Memory B cell (primary cell): Measurements from ENCODE around the gene CIB2.

Experiments
- ATAC-seq: fragments of 150-1000 bp; cut with Tn5 transposase; 2 replicates; pipeline ENCODE4 v1.10.0; 2021; ENCODE audit warnings: low read depth, mild to moderate bottlenecking, moderate library complexity
- DNase-seq, 2 donors: peaks; one replicate each; pipeline ENCODE4 v3.0.0; 2022; ENCODE audit warnings: low spot score in 2 of 2
- H3K27ac Mint-ChIP-seq: one replicate; pipeline ENCODE4 v1.8.0; 2022; ENCODE audit warnings: mild to moderate bottlenecking, moderate library complexity, mixed read lengths
- H3K27me3 Mint-ChIP-seq: one replicate; pipeline ENCODE4 v1.8.0; 2022; ENCODE audit warnings: mixed read lengths
- H3K36me3 Mint-ChIP-seq: one replicate; pipeline ENCODE4 v1.8.0; 2022; ENCODE audit warnings: mild to moderate bottlenecking, mixed read lengths
- H3K4me1 Mint-ChIP-seq: one replicate; pipeline ENCODE4 v1.8.0; 2022; ENCODE audit warnings: mixed read lengths
- H3K4me3 Mint-ChIP-seq: one replicate; pipeline ENCODE4 v1.8.0; 2022; ENCODE audit warnings: mild to moderate bottlenecking, moderate library complexity, mixed read lengths
- H3K9me3 Mint-ChIP-seq: one replicate; pipeline ENCODE4 v1.8.0; 2022; ENCODE audit warnings: mixed read lengths

The CIB2 gene

GRCh38 chr15:78092261-78093041 is 38.8 kb downstream of the CIB2 start, which contains the start of gene SH2D7:
SH2D7 (plus strand) TSS chr15:78092561; CDS start chr15:78092585, 24 bp downstream.
- Mint-ChIP-seq H3K4me3 (no peak within 1 kb of the TSS), H3K9me3 (no peaks in the 10 kb centered on the region), H3K36me3 (no peaks in the 10 kb centered on the region), H3K27ac (no peak within 1 kb of the TSS), H3K4me1 (peaks cover 10% of the 10 kb centered on the region), H3K27me3 (peaks cover 4% of the 10 kb centered on the region)
- DNase-seq, result no peak
- ATAC-seq, result no peak

- H3K27ac Mint-ChIP-seq, result no peak overlapping the region
- H3K9me3 Mint-ChIP-seq, result no peaks in the 10 kb centered on the region
- H3K27me3 Mint-ChIP-seq, result peaks cover 4% of the 10 kb centered on the region
These were observed 40.7 kb downstream of the CIB2 start for GRCh38 chr15:78090422-78091063.

GRCh38 chr15:78088773-78089080 is 42.5 kb downstream of the CIB2 start:
- no peak overlapping the region for H3K4me3 Mint-ChIP-seq
- ATAC-seq, result no peak
- DNase-seq, result no peak
- no peak overlapping the region for H3K27ac Mint-ChIP-seq
- H3K36me3 Mint-ChIP-seq, result no peaks in the 10 kb centered on the region
- H3K27me3 Mint-ChIP-seq, result peaks cover 4% of the 10 kb centered on the region
- peaks cover 10% of the 10 kb centered on the region for H3K4me1 Mint-ChIP-seq
- no peaks in the 10 kb centered on the region for H3K9me3 Mint-ChIP-seq

More at GRCh38 chr15:78090422-78091063, 40.7 kb downstream of the CIB2 start:
- Mint-ChIP-seq H3K4me1 (peaks cover 10% of the 10 kb centered on the region), H3K4me3 (no peak overlapping the region), H3K36me3 (no peaks in the 10 kb centered on the region)
- no peak for ATAC-seq
- no peak for DNase-seq

- Mint-ChIP-seq H3K4me3 (no peak overlapping the region), H3K9me3 (no peaks in the 10 kb centered on the region), H3K27me3 (peaks cover 4% of the 10 kb centered on the region), H3K36me3 (no peaks in the 10 kb centered on the region), H3K4me1 (peaks cover 10% of the 10 kb centered on the region), H3K27ac (no peak overlapping the region)
- peak; percentile 31 to 40 for DNase-seq
- peak; percentile 99 for ATAC-seq
These were observed 43.1 kb downstream of the CIB2 start for GRCh38 chr15:78087951-78088772.

GRCh38 chr15:78085928-78086327 is 45.3 kb downstream of the CIB2 start:
- no peaks in the 10 kb centered on the region for H3K36me3 Mint-ChIP-seq
- ATAC-seq, result no peak
- H3K27me3 Mint-ChIP-seq, result peaks cover 2% of the 10 kb centered on the region
- H3K4me3 Mint-ChIP-seq, result no peak overlapping the region
- no peak for DNase-seq
- H3K4me1 Mint-ChIP-seq, result peaks cover 10% of the 10 kb centered on the region
- H3K27ac Mint-ChIP-seq, result no peak overlapping the region
- H3K9me3 Mint-ChIP-seq, result no peaks in the 10 kb centered on the region

GRCh38 chr15:78084449-78084750 is 46.8 kb downstream of the CIB2 start:
- H3K27me3 Mint-ChIP-seq, result no peaks in the 10 kb centered on the region

GRCh38 chr15:78083687-78084448 is 47.4 kb downstream of the CIB2 start:
- no peaks in the 10 kb centered on the region for H3K27me3 Mint-ChIP-seq
- no peaks in the 10 kb centered on the region for H3K9me3 Mint-ChIP-seq
- peaks cover 10% of the 10 kb centered on the region for H3K4me1 Mint-ChIP-seq
- H3K27ac Mint-ChIP-seq, result no peak overlapping the region
- no peak overlapping the region for H3K4me3 Mint-ChIP-seq
- no peaks in the 10 kb centered on the region for H3K36me3 Mint-ChIP-seq
- DNase-seq, result no peak
- ATAC-seq, result no peak

More at GRCh38 chr15:78084449-78084750, 46.8 kb downstream of the CIB2 start:
- H3K9me3 Mint-ChIP-seq, result no peaks in the 10 kb centered on the region
- DNase-seq (no peak), ATAC-seq (no peak)
- H3K27ac Mint-ChIP-seq, result no peak overlapping the region
- peaks cover 10% of the 10 kb centered on the region for H3K4me1 Mint-ChIP-seq
- H3K36me3 Mint-ChIP-seq, result no peaks in the 10 kb centered on the region
- H3K4me3 Mint-ChIP-seq, result no peak overlapping the region

GRCh38 chr15:78083186-78083585 is 48.1 kb downstream of the CIB2 start:
- H3K36me3 Mint-ChIP-seq, result no peaks in the 10 kb centered on the region
- no peaks in the 10 kb centered on the region for H3K9me3 Mint-ChIP-seq
- peaks cover 6% of the 10 kb centered on the region for H3K4me1 Mint-ChIP-seq
- no peak for ATAC-seq
- no peak overlapping the region for H3K4me3 Mint-ChIP-seq
- no peaks in the 10 kb centered on the region for H3K27me3 Mint-ChIP-seq
- DNase-seq, result no peak
- no peak overlapping the region for H3K27ac Mint-ChIP-seq

- H3K27ac Mint-ChIP-seq, result no peak overlapping the region
- H3K4me3 Mint-ChIP-seq, result no peak overlapping the region
- ATAC-seq, result no peak
- no peaks in the 10 kb centered on the region for H3K27me3 Mint-ChIP-seq
- H3K9me3 Mint-ChIP-seq, result no peaks in the 10 kb centered on the region
- no peak for DNase-seq
- H3K4me1 Mint-ChIP-seq, result peaks cover 6% of the 10 kb centered on the region
- H3K36me3 Mint-ChIP-seq, result no peaks in the 10 kb centered on the region
These were observed 48.5 kb downstream of the CIB2 start for GRCh38 chr15:78082743-78083110.

- Mint-ChIP-seq H3K27me3 (no peaks in the 10 kb centered on the region), H3K36me3 (no peaks in the 10 kb centered on the region), H3K27ac (no peak overlapping the region), H3K9me3 (no peaks in the 10 kb centered on the region), H3K4me3 (no peak overlapping the region), H3K4me1 (peaks cover 4% of the 10 kb centered on the region)
- ATAC-seq (no peak), DNase-seq (no peak)
These were observed 49.0 kb downstream of the CIB2 start for GRCh38 chr15:78082106-78082742.

- H3K4me3 Mint-ChIP-seq, result no peak overlapping the region
- H3K9me3 Mint-ChIP-seq, result no peaks in the 10 kb centered on the region
- no peaks in the 10 kb centered on the region for H3K27me3 Mint-ChIP-seq
- H3K4me1 Mint-ChIP-seq, result peaks cover 15% of the 10 kb centered on the region
- no peak for ATAC-seq
- DNase-seq, result no peak
- no peaks in the 10 kb centered on the region for H3K36me3 Mint-ChIP-seq
- H3K27ac Mint-ChIP-seq, result no peak overlapping the region
These were observed 51.2 kb downstream of the CIB2 start for GRCh38 chr15:78080088-78080460.

- H3K27ac Mint-ChIP-seq, result no peak overlapping the region
These were observed 51.8 kb downstream of the CIB2 start for GRCh38 chr15:78079298-78080087.

GRCh38 chr15:78077871-78078210 is 53.4 kb downstream of the CIB2 start:
- no peaks in the 10 kb centered on the region for H3K27me3 Mint-ChIP-seq
- H3K27ac Mint-ChIP-seq, result peak overlapping the region; percentile 45
- H3K9me3 Mint-ChIP-seq, result no peaks in the 10 kb centered on the region
- DNase-seq (no peak), ATAC-seq (peak; percentile 13)
- peak overlapping the region; percentile 86 for H3K4me3 Mint-ChIP-seq
- no peaks in the 10 kb centered on the region for H3K36me3 Mint-ChIP-seq
- peaks cover 19% of the 10 kb centered on the region for H3K4me1 Mint-ChIP-seq

More at GRCh38 chr15:78079298-78080087, 51.8 kb downstream of the CIB2 start:
- no peaks in the 10 kb centered on the region for H3K36me3 Mint-ChIP-seq
- ATAC-seq (no peak), DNase-seq (no peak)
- no peaks in the 10 kb centered on the region for H3K27me3 Mint-ChIP-seq
- H3K4me1 Mint-ChIP-seq, result peaks cover 18% of the 10 kb centered on the region
- H3K9me3 Mint-ChIP-seq, result no peaks in the 10 kb centered on the region
- H3K4me3 Mint-ChIP-seq, result no peak overlapping the region
